ENCODE measurements around the gene CDH2.

CDH2 gene

GRCh38 chr18:28013066-28013465, 163.9 kb downstream of the CDH2 start:
- no peaks in the 10 kb centered on the region for H3K9me3 ChIP-seq (ENCODE audit: control insufficient read depth, low read length)
- peaks cover 12% of the 10 kb centered on the region for H3K4me1 ChIP-seq
- H3K36me3 ChIP-seq (ENCODE audit: control insufficient read depth, insufficient read depth, low read length): no peaks in the 10 kb centered on the region

GRCh38 chr18:28012336-28012735, 164.6 kb downstream of the CDH2 start:
- Histone ChIP-seq H3K9ac (no peak overlapping the region), H3K36me3 (ENCODE audit: control insufficient read depth, insufficient read depth, low read length) (no peaks in the 10 kb centered on the region), H3K4me1 (peaks cover 12% of the 10 kb centered on the region), H3K27ac (no peak overlapping the region), H3K79me2 (peaks cover 3% of the 10 kb centered on the region), H3K4me3 (ENCODE audit: low read depth, low read length) (no peak overlapping the region), H3K27me3 (ENCODE audit: control insufficient read depth, insufficient read depth, low read length) (no peaks in the 10 kb centered on the region), H3K9me3 (ENCODE audit: control insufficient read depth, low read length) (no peaks in the 10 kb centered on the region), H3K4me2 (ENCODE audit: low read length) (no peak overlapping the region), H2AFZ (no peak overlapping the region)
- TF ChIP-seq CTCF (IDR thresholded peaks at IDR 0.05): no peak

More at GRCh38 chr18:28013066-28013465, 163.9 kb downstream of the CDH2 start:
- no peak overlapping the region for H3K4me3 ChIP-seq (ENCODE audit: low read depth, low read length)
- no peaks in the 10 kb centered on the region for H3K27me3 ChIP-seq (ENCODE audit: control insufficient read depth, insufficient read depth, low read length)
- H3K27ac ChIP-seq: no peak overlapping the region
- peak; percentile 56 for TF ChIP-seq CTCF (IDR thresholded peaks at IDR 0.05)
- H3K4me2 ChIP-seq (ENCODE audit: low read length): no peak overlapping the region
- H3K79me2 ChIP-seq: peaks cover 6% of the 10 kb centered on the region
- no peak overlapping the region for H2AFZ ChIP-seq
- H3K9ac ChIP-seq: no peak overlapping the region

DNA sequence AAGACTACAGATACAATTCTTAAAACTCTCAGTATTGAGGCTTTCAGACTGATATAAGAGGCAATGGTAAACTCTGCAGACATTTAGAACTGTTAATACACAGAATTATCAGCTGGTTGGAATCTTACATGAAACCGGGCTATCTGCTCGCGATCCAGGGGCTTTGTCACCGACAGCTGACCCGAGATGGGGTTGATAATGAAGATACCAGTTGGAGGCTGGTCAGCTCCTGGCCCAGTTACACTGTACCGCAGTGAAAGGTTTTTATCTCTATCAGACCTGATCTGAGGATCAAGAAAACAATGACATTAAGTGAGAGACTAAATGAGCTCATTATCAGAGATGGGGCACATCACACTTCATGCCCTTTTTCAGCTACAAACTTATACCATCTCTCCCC, 167.3 kb downstream of the CDH2 start:
- H3K27ac ChIP-seq: peak overlapping the region; percentile 4
- H3K79me2 ChIP-seq: peaks cover 3% of the 10 kb centered on the region
- no peak overlapping the region for H3K4me2 ChIP-seq (ENCODE audit: low read length)
- no peak overlapping the region for H3K4me3 ChIP-seq (ENCODE audit: low read depth, low read length)
- no peaks in the 10 kb centered on the region for H3K36me3 ChIP-seq (ENCODE audit: control insufficient read depth, insufficient read depth, low read length)
- no peak for TF ChIP-seq CTCF (IDR thresholded peaks at IDR 0.05)
- H3K4me1 ChIP-seq: peaks cover 8% of the 10 kb centered on the region
- no peaks in the 10 kb centered on the region for H3K9me3 ChIP-seq (ENCODE audit: control insufficient read depth, low read length)
- no peak overlapping the region for H3K9ac ChIP-seq
- H3K27me3 ChIP-seq (ENCODE audit: control insufficient read depth, insufficient read depth, low read length): no peaks in the 10 kb centered on the region
- no peak overlapping the region for H2AFZ ChIP-seq

DNA sequence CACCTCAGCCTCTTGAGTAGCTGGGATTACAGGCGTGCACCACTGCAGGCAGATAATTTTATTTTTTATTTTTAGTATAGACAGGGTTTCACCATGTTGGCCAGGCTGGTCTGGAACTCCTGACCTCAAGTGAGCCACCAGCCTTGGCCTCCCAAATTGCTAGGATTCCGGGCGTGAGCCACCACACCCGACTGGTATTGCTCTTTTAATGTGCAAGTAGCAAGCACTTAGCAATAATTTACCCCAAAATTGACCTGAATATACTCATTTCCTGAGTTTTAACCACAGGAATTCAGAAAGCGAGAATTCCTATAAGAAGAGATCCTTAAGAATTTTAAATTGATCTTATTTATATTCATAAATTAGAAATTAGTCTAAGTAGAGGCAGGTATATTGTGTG, 169.1 kb downstream of the CDH2 start:
- Histone ChIP-seq H3K9ac (no peak overlapping the region), H3K4me1 (peaks cover 12% of the 10 kb centered on the region)

More for the DNA sequence above, 169.1 kb downstream of the CDH2 start:
- no peak overlapping the region for H3K4me3 ChIP-seq (ENCODE audit: low read depth, low read length)
- H3K9me3 ChIP-seq (ENCODE audit: control insufficient read depth, low read length): no peaks in the 10 kb centered on the region
- no peak overlapping the region for H3K27ac ChIP-seq
- H2AFZ ChIP-seq: no peak overlapping the region
- H3K4me2 ChIP-seq (ENCODE audit: low read length): no peak overlapping the region
- H3K27me3 ChIP-seq (ENCODE audit: control insufficient read depth, insufficient read depth, low read length): no peaks in the 10 kb centered on the region
- H3K36me3 ChIP-seq (ENCODE audit: control insufficient read depth, insufficient read depth, low read length): no peaks in the 10 kb centered on the region
- H3K79me2 ChIP-seq: peaks cover 3% of the 10 kb centered on the region
- no peak for TF ChIP-seq CTCF (IDR thresholded peaks at IDR 0.05)

Data from parathyroid adenoma (tissue), 2 donors.